ENCODE results near the gene EOLA1.
"Not testable (repeated sequence)": the region's sequence is repeated elsewhere in the genome, so short reads cannot be mapped to it uniquely, and the experiment has no call there.

Gene EOLA1

DNA sequence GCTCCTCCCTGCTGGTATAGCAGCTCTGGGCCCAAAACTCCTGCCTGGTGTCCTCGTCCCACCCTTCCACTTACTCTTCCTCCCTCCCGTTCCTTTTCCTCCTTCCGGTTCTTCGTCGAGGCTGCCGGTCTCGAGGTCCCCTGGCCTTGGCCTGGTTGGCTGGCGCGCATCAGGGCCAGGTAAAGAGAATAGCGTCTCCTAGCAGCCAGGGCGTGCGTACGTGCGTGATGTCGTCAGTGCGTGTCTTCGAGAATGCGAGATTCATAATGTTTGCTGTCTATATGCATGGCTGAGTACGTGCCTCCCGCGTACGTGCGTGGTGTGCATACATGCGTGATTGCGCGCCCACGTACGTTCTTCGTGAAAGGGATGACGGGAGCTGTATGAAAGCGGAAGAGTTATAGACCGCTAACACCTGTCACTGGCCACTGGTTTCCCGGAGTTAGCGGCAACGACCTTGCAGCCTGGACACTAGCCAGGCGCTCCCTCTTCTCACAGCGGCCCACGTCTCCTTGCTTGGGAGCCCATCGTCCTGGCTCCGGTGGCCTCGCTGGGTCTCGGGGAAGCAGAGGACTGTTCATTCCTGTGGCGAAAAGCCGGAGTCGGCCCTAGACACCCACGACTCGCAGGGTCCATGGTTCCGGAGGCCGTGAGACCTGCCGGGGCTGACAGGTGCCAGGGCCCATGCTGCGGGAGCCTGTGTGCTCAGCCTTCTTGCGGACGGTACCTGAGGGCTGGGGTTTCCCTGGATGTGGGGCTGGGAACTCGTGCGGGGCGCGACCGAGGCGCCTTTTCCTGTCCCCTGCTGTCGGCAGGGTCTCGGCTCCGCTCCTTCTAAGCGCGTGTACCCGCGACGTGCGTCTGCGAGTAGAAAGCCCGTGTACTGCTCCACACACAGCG lies at the start of gene EOLA1:
Gene EOLA1 (plus strand): TSS at position 392 of the 900 bp plus-strand sequence. CDS start 4,619 bp downstream, outside the sequence.
- peak; percentile 82 for DNase-seq (ENCODE audit: low read depth, low spot score)

DNA sequence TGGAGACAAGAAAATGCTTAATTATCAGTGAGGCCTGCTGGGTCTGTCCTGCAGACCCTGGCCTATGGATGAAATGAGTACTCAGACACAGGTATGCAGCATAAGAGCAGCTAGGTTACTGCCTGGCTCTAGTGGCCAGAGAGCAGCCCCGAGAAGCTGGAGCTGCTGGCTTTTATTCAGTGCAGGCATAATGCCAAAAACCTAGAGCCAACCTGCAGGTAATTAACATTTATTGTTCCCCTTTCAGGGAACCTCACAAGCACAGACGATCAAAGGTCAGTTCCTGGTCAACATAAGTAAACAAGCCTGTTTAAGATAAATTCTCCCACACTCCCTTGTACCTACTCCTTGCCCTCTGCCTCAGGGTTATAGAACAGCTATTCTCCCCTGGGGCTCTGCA lies 49.0 kb upstream of the EOLA1 start:
- no peak for DNase-seq (ENCODE audit: low read depth, low spot score)

DNA sequence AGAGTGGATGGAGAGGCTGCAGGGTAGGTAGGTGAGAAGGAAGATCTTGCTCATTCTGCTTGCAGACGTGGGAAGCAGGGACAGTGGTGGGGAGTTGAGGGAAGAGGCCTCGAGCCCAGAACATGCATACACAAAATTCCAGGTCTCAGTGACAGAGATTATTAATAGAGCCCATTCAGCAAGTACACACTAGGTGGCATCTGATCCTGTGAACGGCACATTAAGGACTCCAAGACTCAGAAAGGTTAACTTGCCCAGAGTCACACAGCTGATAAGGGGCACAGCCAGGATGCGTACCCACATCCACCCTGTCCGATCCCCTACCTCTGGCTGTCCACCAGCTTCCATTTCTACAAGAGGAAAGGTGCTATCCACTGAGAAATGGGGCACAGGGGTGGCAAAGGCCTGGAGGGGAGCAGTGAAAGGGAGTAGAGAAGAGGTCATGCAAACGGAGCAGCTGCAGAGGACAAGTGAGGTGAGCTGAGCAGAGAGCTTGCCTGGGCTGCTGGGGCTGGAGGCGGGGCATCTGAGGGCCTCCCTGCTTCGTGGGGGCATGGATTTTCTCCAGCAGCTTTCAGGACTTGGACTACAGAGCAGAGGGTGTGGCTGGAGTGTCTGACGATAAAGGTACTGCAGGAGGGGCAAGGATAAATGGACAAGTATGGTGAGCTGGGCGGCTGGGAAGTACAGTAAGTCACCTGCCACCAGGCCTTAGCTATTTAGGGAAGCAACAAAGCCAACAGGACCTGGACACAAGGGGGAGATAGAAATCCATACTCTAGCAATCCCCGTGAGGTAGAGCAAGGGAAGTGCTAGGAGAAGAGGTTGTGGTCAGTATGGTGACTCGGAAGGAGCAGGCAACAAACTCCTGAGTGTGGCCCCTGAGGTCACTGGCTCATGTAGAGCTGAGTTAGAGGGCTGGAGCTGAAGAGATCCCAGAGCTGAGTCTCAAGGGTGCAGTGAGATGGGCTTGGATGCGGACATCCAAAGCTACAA lies 46.9 kb upstream of the EOLA1 start:
- DNase-seq (ENCODE audit: low read depth, low spot score) = no peak

DNA sequence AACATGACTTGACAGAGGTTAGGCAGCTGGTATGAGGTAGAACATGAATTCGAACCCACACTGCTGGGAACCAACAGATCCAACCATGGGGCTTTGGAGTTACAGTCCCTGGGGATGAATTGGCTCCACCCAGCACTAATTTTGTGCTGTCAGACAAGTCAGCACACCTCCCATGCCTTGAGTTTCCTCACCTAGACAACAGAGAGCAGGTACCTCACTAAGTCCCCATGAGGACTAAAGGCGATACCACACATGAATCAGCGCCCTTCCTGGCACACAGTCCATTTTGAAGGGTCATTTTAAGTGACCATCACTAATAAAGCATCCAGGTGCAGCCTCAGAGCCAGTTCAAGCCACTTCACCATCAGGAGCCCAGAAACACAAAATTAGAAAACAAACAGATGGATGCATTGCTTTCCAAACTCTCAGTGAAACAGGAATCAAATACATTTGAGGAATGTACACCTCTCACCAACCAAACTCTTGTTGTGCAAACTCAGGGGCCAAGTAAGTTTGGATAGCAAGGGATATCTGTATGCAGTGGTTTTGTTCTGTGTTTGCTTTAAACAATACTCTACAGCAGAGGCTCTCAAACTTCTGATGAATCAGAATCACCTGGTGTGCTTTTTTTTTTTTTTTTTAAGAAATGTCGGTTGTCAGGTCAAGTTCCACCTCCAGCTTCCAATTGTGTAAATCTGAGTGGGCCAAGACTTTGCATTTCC lies 45.8 kb upstream of the EOLA1 start:
- no peak for DNase-seq (ENCODE audit: low read depth, low spot score)

- DNase-seq (ENCODE audit: low read depth, low spot score) = no peak
Measured at GRCh38 chrX:149495573-149496071, 45.2 kb upstream of the EOLA1 start.

GRCh38 chrX:149497054-149497453 lies 43.8 kb upstream of the EOLA1 start:
- no peak for DNase-seq (ENCODE audit: low read depth, low spot score)

- no peak for DNase-seq (ENCODE audit: low read depth, low spot score)
Measured at GRCh38 chrX:149497626-149498025, 43.2 kb upstream of the EOLA1 start.

DNA sequence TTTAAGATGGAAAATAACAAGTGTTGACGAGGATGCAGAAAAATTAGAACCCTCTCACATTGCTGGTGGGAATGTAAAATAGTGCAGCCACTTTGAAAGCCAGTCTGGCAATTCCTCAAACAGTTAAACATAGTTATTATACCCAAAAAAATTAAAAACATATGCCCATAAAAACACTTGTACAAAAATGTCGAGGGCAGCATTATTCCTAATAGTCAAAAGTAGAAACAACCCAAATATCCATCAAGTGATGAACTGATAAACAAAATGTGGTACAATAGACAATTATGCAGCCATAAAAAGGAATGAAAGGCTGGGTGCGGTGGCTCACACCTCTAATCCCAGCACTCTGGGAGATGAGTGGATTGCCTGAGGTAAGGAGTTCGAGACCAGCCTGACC lies 42.0 kb upstream of the EOLA1 start:
- DNase-seq (ENCODE audit: low read depth, low spot score) = no peak

DNA sequence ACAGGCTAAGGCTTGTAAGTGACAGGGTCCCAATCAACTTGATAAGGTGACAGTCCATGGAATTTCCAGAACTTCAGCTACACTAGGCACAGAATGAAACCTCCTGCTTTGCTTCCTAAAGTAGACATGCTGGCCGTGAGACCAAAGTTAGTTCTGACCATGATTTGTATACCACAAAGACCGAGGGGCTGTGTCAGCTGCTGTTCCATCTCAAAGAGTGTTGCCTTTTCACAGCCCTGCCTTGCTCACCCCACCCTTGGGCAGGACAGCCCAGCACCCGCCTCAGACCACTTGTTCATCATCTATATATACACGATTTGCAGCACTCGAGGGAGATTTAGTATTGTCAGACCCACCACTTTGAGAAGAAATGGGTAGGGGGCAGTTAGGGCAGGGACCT lies 41.0 kb upstream of the EOLA1 start:
- no peak for DNase-seq (ENCODE audit: low read depth, low spot score)

DNA sequence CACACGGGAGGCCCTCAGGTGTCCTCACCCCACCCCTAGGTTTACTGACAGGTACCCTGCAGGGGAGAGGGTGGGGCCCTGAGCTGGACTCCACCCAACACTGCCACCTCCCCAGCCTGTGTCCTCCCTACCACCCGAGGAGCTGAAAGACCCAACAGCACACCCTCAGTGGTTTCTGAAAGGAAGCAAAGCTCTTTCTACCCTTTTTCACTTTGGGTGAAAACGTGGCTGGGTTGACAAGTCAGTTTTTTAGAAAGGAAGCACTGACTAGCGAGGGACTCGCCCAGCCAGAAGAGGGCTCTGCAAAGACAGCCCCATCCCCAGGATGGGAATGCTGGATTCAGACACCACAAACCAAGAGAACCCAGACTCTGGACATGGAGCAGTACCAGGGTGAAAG lies 37.9 kb upstream of the EOLA1 start:
- DNase-seq (ENCODE audit: low read depth, low spot score) = not testable (repeated sequence)

GRCh38 chrX:149503446-149503845 lies 37.4 kb upstream of the EOLA1 start:
- DNase-seq (ENCODE audit: low read depth, low spot score) = not testable (repeated sequence)

DNA sequence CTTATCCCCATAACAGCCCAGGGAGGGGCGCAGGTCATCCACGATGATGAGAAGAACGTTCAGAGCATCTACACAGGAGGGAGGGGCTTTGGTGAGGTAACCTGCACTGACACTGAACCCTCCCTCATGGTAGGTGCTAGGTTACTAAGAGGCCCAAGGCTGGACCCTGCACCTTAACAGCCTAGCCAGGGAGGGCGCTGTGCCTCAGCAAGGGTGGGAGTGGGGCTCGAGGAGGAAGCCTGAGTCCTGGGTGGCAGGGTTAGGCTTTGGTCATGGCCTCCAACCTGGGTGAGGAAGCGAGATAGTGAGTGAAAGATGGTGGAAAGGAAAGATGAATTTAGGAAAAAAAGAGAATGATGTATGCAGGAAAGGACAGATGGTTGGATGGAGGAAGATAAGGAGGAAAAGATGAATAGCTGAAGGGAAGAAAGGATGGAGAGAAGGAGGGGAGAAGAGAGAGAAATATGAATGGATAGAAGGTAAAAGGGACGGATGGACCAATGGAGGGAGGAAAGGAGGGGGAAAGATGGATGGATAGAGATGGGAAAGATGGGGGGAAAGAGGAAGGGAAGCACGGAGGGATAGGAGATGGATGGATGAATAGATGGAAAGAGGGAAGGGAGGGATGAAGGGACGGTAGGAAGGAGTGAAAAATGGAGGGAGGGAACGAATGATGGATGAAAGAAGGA lies 36.4 kb upstream of the EOLA1 start:
- DNase-seq (ENCODE audit: low read depth, low spot score) = peak; percentile 38

GRCh38 chrX:149504915-149505651 lies 35.7 kb upstream of the EOLA1 start, which contains the start of gene IDS:
Gene IDS (minus strand): TSS chrX:149505306. CDS start chrX:149505137, 169 bp downstream.
- peak; percentile 68 for DNase-seq (ENCODE audit: low read depth, low spot score)

DNA sequence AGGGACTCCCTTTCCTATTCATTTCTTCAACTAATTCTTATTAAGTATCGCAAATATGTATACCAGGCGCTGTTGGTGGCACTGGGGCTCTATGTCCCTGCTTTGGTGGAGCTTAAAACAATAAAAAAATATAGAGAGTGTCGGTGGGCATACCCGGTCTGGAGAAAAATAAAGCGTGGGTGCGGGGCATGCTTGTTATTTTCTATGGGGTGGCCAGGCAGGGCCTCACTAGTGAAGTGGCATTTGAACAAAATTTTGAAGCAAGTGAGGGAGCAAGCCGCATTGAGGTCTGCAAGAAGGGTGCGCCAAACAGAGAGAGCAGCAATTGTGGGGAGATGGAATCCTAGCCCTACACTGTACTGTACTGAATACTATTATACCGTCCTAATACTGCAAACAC lies 35.1 kb upstream of the EOLA1 start:
- DNase-seq (ENCODE audit: low read depth, low spot score) = no peak

DNA sequence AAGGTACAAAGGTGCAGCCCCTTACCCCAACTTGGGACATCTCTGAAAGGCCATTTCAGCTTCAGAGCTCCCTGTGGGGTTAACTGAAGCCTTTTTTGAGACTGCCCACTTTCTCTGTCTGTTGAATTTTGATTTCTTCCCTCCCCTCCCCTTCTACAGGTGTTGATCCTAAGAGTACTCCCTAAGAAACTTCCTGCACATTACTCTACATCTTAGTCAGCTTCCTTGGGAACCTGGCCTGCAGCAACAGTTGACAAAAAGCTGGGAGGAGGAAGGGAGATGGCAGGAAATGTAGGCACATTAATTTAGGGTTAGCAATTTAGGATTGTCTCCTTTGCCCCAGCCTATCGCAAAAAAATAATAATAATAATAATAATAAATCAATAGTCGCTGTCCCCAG lies 34.5 kb upstream of the EOLA1 start:
- no peak for DNase-seq (ENCODE audit: low read depth, low spot score)

DNA sequence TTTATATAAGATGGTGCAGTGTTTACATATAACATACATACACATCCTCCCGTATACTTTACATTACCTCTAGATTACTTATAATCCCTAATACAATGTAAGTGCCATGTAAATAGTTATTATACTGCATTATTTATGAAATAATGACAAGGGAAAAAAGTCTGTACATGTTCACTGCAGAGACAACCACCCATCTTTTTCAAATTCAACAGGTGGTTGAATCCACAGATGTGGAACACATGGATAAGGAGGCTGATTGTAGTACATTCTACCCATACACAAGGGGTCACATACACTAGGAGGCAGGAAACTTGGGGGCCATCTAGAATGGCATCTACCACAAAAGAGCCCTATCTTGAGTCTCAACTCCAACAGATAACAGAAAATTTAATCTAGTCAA lies 32.3 kb upstream of the EOLA1 start:
- no peak for DNase-seq (ENCODE audit: low read depth, low spot score)

DNA sequence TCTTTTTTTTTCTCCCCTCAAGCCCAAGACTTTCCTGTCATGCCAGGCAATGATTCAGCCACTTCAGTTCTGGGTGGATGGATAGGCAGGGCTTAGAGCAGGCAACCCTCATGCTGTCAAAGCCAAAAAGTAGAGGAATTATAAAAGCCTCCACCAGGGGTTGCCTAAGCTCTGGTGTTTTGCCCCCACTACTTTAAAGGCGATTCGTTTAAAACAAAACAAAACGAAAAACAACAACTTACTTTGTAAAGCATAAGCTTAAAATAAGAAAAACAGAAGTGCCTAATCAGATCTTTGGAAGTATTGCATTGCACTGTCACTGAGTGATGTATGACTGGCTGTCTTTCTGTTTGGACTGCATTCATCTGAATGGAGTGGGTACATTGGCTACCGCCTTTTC lies 30.4 kb upstream of the EOLA1 start:
- no peak for DNase-seq (ENCODE audit: low read depth, low spot score)

- no peak for DNase-seq (ENCODE audit: low read depth, low spot score)
Measured at GRCh38 chrX:149511081-149511480, 29.7 kb upstream of the EOLA1 start.

- DNase-seq (ENCODE audit: low read depth, low spot score) = peak; percentile 35
Measured at GRCh38 chrX:149512225-149512885, 28.5 kb upstream of the EOLA1 start.

Data from activated CD4-positive, CD25-positive, alpha-beta regulatory T cell treated with anti-CD3 and anti-CD28 coated beads, Interleukin-2, amount 50 U/mL, for 16 hours (primary cell).